HG03521 (cell line): ENCODE data around the gene SENP3.
"Not testable (repeated sequence)": the region's sequence is repeated elsewhere in the genome, so short reads cannot be mapped to it uniquely, and the experiment has no call there.

Source experiments
- ATAC-seq: cut with Tn5 transposase; IDR thresholded peaks from one replicate; pipeline ENCODE4 v1.9.1; 2021; ENCODE audit warnings: mild to moderate bottlenecking, moderate library complexity; ENCODE audit not compliant: unreplicated experiment

Gene SENP3

DNA sequence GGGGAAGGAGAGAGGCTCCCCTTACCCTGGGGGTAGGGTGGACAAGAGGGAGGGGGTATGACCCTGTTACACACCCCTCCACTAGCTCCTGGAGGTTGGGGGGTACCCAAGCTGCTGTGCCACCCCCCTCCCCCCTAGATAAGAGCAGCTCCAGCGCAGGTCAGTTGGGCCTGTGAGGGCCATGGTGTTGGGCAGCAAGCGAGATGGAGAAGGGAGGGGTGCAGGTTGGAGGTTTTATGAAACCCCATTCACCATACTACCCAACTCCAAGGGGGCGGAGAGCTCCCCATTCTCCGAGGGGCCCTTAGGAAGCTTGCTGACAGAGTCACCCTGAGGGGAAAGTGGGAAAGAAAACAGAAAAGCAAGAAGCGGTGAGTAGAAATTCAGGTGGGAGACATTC, 29.9 kb downstream of the SENP3 start:
- ATAC-seq, result no peak

DNA sequence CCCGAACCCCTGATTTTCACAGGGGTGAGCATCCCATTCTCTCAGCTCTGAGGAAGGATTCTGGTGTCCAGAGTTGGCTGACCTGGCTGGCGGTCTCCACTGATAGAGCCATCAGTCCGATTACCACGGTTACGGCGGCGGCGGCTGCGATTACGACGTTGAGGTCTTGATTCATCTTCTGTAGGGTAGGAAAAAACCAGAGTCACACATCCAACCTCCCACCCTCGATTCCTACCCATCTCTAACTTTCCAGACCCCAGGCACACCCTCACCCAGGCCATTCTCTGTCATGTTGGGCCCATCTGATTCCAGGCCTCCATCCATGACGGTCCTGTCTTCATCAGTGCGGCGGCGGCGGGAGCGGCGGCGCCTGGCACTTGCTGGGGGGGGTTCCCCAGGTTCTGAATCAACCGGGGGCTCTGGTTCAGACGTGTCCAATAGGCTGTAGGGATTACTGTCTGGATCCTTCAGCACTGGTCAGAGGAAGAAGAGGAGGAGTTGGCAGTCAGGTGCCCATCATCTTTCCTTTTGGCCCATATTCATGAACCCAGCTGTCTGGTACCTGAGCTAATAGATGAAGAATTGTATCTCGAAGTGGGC, 30.8 kb downstream of the SENP3 start:
- no peak for ATAC-seq

- ATAC-seq, result no peak
Measured at GRCh38 chr17:7593296-7593695, 31.6 kb downstream of the SENP3 start.

DNA sequence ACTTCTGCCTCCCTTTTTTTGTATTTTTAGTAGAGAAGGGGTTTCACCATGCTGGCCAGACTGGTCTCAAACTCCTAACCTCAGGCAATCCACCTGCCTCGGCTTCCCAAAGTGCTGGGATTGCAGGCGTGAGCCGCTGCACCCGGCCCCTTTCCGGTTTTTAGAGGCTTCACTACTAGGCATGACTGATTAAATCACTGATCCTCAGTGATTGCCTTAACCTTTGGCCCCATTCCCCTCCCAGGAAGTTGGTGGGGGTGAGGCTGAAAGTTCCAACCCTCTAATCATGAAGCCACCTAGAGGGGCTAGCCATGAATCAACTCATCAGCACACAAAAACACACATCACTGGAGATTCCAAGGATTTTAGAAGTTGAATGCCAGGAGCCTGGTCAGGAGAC, 35.8 kb downstream of the SENP3 start:
- not testable (repeated sequence) for ATAC-seq

DNA sequence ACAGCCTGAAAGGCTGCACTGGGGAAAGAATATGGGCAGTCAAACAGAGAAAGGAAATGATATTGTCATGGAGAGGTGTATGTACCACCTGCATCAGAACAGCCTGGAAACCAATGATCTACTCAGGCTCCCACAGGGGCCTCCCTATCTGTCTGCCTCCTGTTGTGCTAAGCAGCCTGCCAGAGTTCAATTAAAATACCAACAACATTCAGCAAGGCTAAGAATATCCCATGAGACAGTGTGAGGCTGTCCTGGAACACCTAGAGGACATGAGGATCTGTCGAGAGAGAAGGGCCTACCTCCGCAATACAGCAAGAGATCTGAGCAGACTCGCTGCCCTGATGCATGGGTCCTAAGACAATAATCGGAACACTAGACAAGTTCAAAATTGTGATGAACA, 44.6 kb downstream of the SENP3 start:
- ATAC-seq, result no peak

DNA sequence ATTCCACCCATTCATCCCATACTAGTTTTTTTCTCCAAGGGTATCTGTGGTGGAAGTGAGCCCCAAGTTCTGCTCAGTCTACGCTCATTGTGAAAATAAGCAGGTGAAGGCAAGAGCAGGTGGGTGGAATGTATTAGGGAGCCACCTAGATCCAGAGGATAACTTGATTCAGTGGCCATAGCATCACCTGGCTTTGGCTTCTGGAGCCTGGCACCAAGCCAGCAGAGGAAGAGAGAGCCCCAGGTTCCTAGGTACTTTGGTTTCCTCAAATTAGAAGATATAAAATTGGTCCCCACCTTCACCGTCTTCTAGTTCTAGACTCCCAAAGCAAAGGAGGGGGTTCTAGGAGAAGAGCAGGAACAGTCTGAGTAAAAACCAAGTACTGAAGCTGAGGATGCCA, 48.9 kb downstream of the SENP3 start:
- ATAC-seq, result no peak

DNA sequence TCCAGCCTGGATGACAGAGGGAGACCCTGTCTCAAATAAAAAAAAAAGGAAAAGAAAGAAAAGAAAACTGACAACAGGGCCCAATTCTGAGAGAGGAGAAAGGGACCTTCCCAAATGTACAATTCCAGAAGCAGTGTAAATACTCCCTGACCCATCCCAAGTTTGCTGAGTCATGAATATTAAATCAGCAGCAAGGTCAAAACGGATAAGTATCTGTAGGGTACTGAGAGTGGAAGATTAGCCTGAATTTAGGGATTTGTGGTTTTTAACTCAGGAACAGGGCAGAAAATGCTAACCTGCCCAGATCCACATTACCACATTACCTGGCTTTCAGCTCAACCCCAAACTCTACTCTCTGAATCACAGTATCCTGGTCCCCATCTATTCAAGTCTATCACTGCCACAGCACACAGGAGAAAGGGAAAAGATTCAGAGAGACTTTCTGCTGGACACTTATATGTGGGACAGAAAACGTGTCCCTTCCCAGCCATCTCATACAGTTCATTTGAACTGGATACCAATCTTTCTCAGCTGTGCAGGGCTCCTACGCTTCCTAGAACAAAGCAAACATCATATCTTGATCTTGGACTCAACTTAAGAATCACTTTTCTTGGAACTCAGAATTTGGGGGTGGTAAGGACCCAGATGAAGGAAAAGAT, 50.0 kb downstream of the SENP3 start:
- ATAC-seq, result no peak

DNA sequence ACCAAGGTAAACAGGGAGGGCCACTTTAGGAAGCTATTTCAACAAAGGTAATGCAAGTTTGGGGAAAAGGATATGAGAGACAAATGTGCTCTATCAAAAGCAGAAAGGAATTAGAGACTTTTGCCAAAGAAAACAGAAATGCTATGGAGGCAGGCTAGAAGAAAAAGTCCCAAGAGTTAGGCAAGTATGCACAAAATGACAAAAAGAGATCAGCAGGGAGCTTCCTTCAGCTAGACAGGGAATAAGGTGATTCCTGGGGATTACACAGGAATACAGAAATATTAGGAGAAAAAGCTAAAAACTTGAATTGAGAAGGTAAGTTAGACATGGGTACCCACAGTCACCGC, 50.5 kb downstream of the SENP3 start:
- ATAC-seq, result no peak

- ATAC-seq, result no peak
Measured at GRCh38 chr17:7613769-7614424, 52.2 kb downstream of the SENP3 start.

- peak; percentile 90 for ATAC-seq
Measured at GRCh38 chr17:7614425-7615264, 52.9 kb downstream of the SENP3 start, which contains the start of gene FXR2. Gene FXR2 (minus strand): TSS chr17:7614897. CDS start chr17:7614532, 365 bp downstream.

DNA sequence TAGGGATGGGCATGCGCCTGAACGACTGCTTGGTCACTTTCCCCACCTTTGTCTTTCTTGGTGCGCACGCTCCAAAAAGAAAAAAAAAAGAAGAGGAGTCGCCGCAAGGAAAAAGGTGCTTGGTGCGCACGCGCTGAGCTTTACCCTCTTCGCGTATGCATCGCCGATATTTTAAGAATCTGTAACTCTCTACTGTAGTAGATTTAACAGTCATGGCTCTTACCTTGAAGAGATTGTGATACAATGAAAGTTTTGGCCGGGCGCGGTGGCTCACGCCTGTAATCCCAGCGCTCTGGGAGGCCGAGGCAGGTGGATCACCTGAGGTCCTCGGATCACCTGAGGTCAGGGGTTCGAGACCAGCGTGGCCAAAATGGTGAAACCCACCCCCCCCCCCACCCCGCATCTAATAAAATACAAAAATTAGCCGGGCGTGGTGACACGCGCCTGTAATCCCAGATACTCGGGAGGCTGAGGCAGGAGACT, 53.6 kb downstream of the SENP3 start:
- ATAC-seq, result no peak

DNA sequence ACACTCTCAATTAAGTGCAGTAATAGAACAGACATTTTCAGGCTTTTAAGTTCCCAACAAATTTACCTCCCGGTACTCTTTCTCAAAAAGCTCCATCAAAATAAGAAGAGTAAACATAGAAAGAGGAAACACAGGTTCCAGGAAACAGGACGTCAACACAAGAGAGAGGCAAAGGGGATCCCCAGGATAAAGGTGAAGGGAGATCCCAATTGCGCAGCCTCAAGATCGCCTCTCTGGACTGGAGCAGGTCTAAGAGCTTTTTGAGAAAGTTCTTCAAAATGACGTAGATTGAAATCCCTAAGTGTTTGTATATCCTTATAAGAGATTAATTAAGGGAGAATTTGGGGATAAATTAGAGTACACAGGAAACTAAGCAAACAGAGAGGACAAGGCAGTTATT, 56.9 kb downstream of the SENP3 start:
- ATAC-seq, result no peak

DNA sequence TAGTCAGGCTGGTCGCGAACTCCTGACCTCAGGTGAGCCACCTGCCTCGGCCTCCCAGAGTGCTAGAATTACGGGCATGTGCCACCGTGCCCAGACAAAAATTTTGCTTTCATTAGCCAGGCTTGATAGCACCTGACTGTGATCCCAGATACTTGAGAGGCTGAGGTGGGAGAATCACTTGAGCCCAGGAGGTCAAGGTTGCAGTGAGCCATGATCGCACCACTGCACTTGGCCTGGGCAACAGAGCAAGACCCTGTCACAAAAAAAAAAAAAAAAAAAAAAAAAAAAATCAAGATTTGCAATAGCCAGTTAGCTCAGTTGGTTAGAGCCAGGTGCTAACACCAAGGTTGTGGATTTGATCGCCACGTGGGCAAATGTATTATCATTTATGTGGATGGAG, 59.1 kb downstream of the SENP3 start:
- ATAC-seq, result no peak
